ENCODE results near the gene MYCBPAP.
A peak's percentile ranks its signal among the peaks of the same experiment; 100 is the strongest.

Gene MYCBPAP

GRCh38 chr17:50507871-50508572, at the start of gene MYCBPAP:
Gene MYCBPAP (plus strand): TSS chr17:50508439. CDS start chr17:50508675, 236 bp downstream.
- DNase-seq, result peak; percentile 83

- DNase-seq, result no peak
Measured at GRCh38 chr17:50458701-50459676, 49.2 kb upstream of the MYCBPAP start.

GRCh38 chr17:50459756-50460155, 48.5 kb upstream of the MYCBPAP start:
- DNase-seq, result no peak

GRCh38 chr17:50460831-50461526, 47.3 kb upstream of the MYCBPAP start:
- no peak for DNase-seq

GRCh38 chr17:50461550-50462132, 46.6 kb upstream of the MYCBPAP start:
- DNase-seq, result no peak

GRCh38 chr17:50462446-50462845, 45.8 kb upstream of the MYCBPAP start:
- no peak for DNase-seq

- no peak for DNase-seq
Measured at GRCh38 chr17:50464121-50464520, 44.1 kb upstream of the MYCBPAP start.

GRCh38 chr17:50464736-50465135, 43.5 kb upstream of the MYCBPAP start:
- no peak for DNase-seq

GRCh38 chr17:50465171-50465570, 43.1 kb upstream of the MYCBPAP start:
- no peak for DNase-seq

- no peak for DNase-seq
Measured at GRCh38 chr17:50465635-50466034, 42.6 kb upstream of the MYCBPAP start.

- DNase-seq, result peak; percentile 24
Measured at GRCh38 chr17:50466371-50467113, 41.7 kb upstream of the MYCBPAP start.

GRCh38 chr17:50467114-50467854, 41.0 kb upstream of the MYCBPAP start:
- DNase-seq, result no peak

GRCh38 chr17:50467855-50468303, 40.4 kb upstream of the MYCBPAP start:
- DNase-seq, result no peak

- DNase-seq, result no peak
Measured at GRCh38 chr17:50468304-50469207, 39.7 kb upstream of the MYCBPAP start, which contains the start of gene CHAD. Gene CHAD (minus strand): TSS chr17:50468880. CDS start chr17:50468813, 67 bp downstream.

GRCh38 chr17:50469208-50469605, 39.0 kb upstream of the MYCBPAP start:
- DNase-seq, result peak; percentile 12

- DNase-seq, result no peak
Measured at GRCh38 chr17:50469671-50470305, 38.5 kb upstream of the MYCBPAP start.

GRCh38 chr17:50470426-50470825, 37.8 kb upstream of the MYCBPAP start:
- no peak for DNase-seq

GRCh38 chr17:50471009-50471905, 37.0 kb upstream of the MYCBPAP start:
- DNase-seq, result no peak

Data from NCI-H146 (cell line).